Stimulated activated naive CD8-positive, alpha-beta T cell treated with anti-CD3 and anti-CD28 coated beads, Interleukin-15, Interleukin-2, amounts not matched to agents 100 ng/mL and 50 ng/mL, for 24 hours (primary cell): ENCODE data around the gene LOXL3.

Experiments used
- H3K27ac Mint-ChIP-seq: one replicate; pipeline ENCODE4 v1.8.0; 2021; ENCODE audit warnings: mild to moderate bottlenecking, mixed read lengths
- H3K27me3 Mint-ChIP-seq: one replicate; pipeline ENCODE4 v1.8.0; 2021; ENCODE audit warnings: mixed read lengths
- H3K36me3 Mint-ChIP-seq: one replicate; pipeline ENCODE4 v1.8.0; 2021; ENCODE audit warnings: low read depth, mixed read lengths
- H3K4me1 Mint-ChIP-seq: one replicate; pipeline ENCODE4 v1.8.0; 2021; ENCODE audit warnings: low read depth, mixed read lengths
- H3K4me3 Mint-ChIP-seq: one replicate; pipeline ENCODE4 v1.8.0; 2021; ENCODE audit warnings: mild to moderate bottlenecking, mixed read lengths
- H3K9me3 Mint-ChIP-seq: one replicate; pipeline ENCODE4 v1.8.0; 2021; ENCODE audit warnings: mixed read lengths

The LOXL3 gene

DNA sequence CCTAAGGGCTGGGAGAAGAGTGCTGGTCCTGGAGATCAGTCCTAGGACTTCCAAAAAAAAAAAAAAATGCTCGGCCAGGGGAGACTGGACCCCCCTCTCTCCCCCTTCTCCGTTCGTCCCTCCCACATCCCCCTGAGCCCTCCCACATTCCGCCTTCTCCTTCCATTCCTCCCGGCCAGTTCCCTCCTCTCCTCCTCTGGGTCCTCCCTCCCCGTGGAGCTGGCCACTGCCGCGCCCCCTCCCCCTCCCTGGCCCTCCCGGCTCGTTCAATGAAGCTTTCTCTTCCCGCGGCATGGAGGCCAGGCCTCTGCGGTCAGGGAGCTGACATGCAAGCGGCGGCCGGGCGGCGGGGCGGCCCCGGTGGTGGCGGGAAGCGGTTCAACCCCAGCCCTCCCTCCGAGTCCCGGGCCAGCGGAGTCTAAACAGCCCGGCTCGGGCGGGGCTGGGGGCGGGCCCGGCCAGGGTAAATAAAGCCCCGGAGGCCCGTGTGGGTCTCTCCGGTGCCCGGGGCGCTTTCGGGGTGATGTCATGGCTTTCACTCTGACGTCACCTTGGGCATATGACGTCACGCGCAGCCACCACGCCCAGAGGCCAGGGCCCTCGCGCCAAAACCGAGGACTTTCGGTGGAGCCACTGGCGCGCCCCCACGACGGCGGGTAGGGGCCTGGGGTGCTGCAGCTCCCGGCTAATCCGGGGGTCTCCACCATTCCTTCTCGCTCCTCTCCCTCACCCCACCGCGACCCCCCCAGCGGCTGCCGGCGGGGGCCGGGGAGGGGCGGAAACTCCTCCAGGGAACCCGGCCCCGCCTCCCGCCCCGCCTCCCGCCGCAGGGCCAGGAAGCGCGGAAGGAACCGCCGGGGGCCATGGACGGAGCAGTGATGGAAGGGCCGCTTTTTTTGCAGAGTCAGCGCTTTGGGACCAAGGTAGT, at the start of gene LOXL3, which contains the start of gene DOK1:
TSS of gene LOXL3 (minus strand) at position 51 of the 928 bp plus-strand sequence. CDS start 1,308 bp downstream, outside the sequence.
TSS of gene DOK1 (plus strand) at position 829 of the 928 bp plus-strand sequence. CDS start at position 864, 35 bp downstream.
- Mint-ChIP-seq H3K4me3 (peak within 1 kb of the TSS; percentile 94), H3K36me3 (no peaks in the 10 kb centered on the region), H3K9me3 (no peaks in the 10 kb centered on the region), H3K27ac (peak within 1 kb of the TSS; percentile 85), H3K4me1 (peaks cover 19% of the 10 kb centered on the region), H3K27me3 (peaks cover 25% of the 10 kb centered on the region)

- Mint-ChIP-seq H3K4me1 (peaks cover 3% of the 10 kb centered on the region), H3K4me3 (no peak overlapping the region), H3K9me3 (no peaks in the 10 kb centered on the region), H3K27me3 (peaks cover 35% of the 10 kb centered on the region), H3K27ac (no peak overlapping the region), H3K36me3 (no peaks in the 10 kb centered on the region)
Observed at GRCh38 chr2:74602586-74603281, 49.0 kb upstream of the LOXL3 start.

DNA sequence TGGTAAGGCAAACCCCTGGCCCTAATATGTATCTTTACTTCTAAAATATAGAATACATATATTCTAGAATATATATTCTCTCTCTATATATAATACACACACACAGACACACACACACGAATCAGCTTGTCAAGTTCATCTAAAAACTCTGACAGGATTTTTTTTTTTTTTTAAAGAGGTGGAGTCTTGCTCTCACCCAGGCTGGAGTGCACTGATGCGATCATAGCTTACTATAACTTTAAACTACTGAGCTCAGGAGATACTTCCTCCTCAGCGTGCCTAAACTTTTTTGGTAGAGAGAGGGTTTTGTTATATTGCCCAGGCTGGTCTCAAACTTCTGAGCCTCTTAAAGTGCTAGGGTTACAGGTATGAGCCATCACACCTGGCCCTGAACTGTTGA, 45.9 kb upstream of the LOXL3 start:
- Mint-ChIP-seq H3K36me3 (no peaks in the 10 kb centered on the region), H3K27ac (no peak overlapping the region), H3K9me3 (no peaks in the 10 kb centered on the region), H3K27me3 (peaks cover 56% of the 10 kb centered on the region), H3K4me3 (no peak overlapping the region), H3K4me1 (peaks cover 3% of the 10 kb centered on the region)

GRCh38 chr2:74597410-74597809, 43.7 kb upstream of the LOXL3 start:
- H3K4me3 Mint-ChIP-seq = no peak overlapping the region
- no peaks in the 10 kb centered on the region for H3K36me3 Mint-ChIP-seq
- H3K9me3 Mint-ChIP-seq = no peaks in the 10 kb centered on the region
- H3K27ac Mint-ChIP-seq = no peak overlapping the region
- H3K27me3 Mint-ChIP-seq = peaks cover 51% of the 10 kb centered on the region
- peaks cover 5% of the 10 kb centered on the region for H3K4me1 Mint-ChIP-seq

DNA sequence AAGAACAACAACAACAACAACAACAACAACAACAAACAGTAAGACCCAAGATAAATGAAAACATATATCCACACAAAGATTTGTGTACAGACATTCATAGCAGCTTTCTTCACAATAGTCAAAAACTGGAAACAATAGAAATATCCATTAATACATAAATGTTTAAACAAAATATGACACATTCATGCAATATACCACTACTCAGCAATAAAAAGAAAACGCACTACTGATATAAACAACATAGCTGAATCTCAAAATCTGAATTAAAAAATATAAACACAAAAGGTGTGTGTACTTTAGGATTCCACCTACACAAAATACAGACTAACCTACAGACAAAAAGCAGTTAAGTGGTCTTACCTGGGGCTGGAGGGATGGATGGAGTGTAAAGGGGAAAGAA, 42.8 kb upstream of the LOXL3 start:
- peaks cover 48% of the 10 kb centered on the region for H3K27me3 Mint-ChIP-seq
- no peak overlapping the region for H3K27ac Mint-ChIP-seq
- no peaks in the 10 kb centered on the region for H3K9me3 Mint-ChIP-seq
- no peak overlapping the region for H3K4me3 Mint-ChIP-seq
- H3K36me3 Mint-ChIP-seq = no peaks in the 10 kb centered on the region
- peaks cover 5% of the 10 kb centered on the region for H3K4me1 Mint-ChIP-seq

DNA sequence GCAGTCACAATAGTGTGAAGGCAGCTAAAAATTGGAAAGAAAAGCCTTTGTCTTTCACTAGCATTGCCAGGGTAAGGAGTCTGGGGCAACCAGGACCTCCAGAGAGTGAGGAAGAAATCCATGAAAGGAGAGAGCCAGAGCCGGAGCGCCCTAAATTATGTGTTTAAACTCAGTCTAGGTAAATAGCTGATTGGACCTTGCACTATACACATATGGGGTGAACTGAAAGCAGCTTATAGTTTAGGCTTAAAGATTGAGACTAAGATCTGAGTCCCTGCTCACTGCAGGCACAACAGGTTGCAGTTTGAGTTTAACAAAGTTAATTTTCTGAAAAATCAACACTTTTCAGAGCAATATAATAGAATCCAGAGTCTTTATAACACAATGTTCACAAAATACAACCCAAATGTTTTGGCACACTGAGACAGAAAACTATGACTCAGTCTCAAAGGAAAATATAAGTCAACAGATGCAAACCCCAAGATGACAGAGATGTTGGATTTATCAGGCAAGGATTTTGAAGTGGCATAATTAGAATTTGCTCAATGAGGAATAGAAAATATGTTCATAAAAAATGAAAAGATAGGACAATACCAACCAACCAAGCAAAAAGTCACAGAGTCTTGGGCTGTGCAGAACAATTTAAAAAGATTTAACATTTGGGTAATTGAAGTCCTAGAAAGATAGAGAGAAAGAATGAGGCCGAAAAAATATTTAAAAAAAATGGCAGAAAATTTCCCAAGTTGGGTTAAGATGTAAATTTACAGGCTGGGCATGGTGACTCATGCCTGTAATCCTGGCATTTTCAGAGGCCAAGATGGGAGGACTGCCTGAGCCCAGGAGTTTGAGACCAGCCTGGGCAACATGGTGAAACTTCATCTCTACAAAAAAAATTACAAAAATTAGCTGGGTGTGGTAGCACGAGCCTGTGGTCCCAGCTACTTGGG, 40.4 kb upstream of the LOXL3 start:
- Mint-ChIP-seq H3K4me3 (no peak overlapping the region), H3K36me3 (no peaks in the 10 kb centered on the region), H3K4me1 (peaks cover 5% of the 10 kb centered on the region), H3K9me3 (no peaks in the 10 kb centered on the region), H3K27ac (no peak overlapping the region), H3K27me3 (peaks cover 46% of the 10 kb centered on the region)

DNA sequence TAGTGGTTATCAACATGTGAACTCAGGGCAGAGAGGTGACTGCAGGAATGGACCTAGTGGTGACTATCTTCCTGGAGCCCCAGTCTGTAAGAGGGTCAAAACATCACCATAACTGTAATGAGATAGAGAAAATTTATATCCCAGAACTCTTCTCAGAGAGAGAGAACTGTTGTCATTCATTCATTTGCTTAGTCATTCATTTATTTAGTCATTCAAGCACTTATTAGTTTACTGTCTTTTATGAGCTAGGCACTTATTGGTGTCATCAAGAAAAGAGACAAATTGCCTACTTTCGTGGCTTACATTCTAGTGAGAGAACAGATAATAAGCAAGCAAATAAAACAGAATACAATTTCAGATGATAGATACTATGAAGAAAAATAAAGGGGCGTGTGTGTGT, 34.9 kb upstream of the LOXL3 start:
- Mint-ChIP-seq H3K27me3 (peaks cover 17% of the 10 kb centered on the region), H3K9me3 (no peaks in the 10 kb centered on the region), H3K4me3 (no peak overlapping the region), H3K4me1 (peaks cover 21% of the 10 kb centered on the region), H3K36me3 (no peaks in the 10 kb centered on the region), H3K27ac (no peak overlapping the region)

GRCh38 chr2:74587664-74588277, 34.0 kb upstream of the LOXL3 start:
- H3K36me3 Mint-ChIP-seq = no peaks in the 10 kb centered on the region
- H3K27ac Mint-ChIP-seq = no peak overlapping the region
- H3K4me3 Mint-ChIP-seq = no peak overlapping the region

DNA sequence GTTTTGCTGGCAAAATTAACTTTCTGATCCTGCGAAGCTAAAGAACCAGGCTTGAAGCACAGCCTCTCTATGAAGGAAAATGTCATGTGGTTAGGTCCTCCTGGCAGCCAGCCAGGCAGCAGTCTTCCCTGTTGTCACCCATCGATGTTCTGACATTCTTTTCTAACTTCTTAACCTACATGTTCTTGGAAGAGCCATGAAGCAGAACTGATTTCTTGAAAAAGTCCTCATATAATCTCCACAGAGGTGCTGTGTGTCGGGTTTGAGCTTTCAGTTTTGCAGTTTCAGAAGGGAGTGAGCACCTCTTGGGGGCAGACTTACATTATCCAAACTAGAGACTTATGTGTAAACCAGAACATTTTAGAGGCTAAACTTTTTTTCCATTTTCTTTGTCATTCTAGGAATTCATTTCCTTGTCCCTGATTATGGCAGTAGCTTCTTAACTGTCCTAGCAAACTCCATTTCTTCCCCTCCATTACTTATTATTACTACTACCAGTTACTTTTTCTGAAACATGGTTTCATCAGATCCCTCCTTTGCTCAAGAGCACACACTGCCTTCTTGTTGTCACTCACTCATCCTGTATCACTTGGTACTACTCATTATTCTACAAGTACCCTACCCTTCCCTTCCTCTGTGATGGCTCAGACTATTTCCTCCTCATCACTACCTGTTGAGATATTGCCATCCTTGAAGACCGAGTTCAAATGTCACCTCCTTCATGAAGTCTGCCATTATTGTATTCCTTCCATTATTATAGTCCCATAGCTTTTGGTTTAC, 31.9 kb upstream of the LOXL3 start:
- Mint-ChIP-seq H3K4me3 (peak overlapping the region; percentile 35), H3K4me1 (peaks cover 27% of the 10 kb centered on the region), H3K9me3 (no peaks in the 10 kb centered on the region), H3K27me3 (peaks cover 3% of the 10 kb centered on the region), H3K27ac (peak overlapping the region; percentile 31), H3K36me3 (no peaks in the 10 kb centered on the region)

More at GRCh38 chr2:74587664-74588277, 34.0 kb upstream of the LOXL3 start:
- Mint-ChIP-seq H3K9me3 (no peaks in the 10 kb centered on the region), H3K27me3 (peaks cover 11% of the 10 kb centered on the region), H3K4me1 (peaks cover 27% of the 10 kb centered on the region)

DNA sequence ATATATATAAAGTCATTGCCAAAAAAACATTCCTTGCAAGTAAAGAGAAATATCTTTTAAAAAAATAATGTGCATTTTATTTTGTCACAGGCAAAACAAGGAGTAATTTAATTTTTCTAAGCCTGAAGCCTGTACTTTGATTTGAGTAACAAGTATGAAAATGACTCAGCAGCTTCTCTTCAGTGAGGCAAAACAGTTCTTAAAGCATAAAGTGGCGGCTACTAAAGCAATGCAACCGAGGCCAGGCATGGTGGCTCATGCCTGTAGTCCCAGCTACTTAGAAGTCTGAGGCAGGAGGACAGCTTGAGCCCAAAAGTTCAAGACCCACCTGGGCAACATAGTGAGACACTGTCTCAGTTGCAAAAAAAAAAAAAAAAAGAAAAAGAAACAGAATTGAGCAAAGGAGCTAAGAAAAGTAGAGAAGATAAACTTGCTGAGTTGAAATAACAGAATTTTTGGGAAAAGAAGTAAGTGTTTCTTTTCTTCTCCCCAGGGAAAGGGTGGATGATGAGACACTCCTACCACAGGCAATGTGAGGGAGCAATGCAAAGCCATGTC, 30.4 kb upstream of the LOXL3 start:
- peaks cover 3% of the 10 kb centered on the region for H3K27me3 Mint-ChIP-seq
- H3K27ac Mint-ChIP-seq = no peak overlapping the region
- H3K4me1 Mint-ChIP-seq = peaks cover 27% of the 10 kb centered on the region
- H3K36me3 Mint-ChIP-seq = no peaks in the 10 kb centered on the region
- H3K4me3 Mint-ChIP-seq = no peak overlapping the region
- no peaks in the 10 kb centered on the region for H3K9me3 Mint-ChIP-seq

GRCh38 chr2:74583504-74583903, 29.8 kb upstream of the LOXL3 start:
- H3K27me3 Mint-ChIP-seq = peaks cover 3% of the 10 kb centered on the region
- H3K4me1 Mint-ChIP-seq = peaks cover 27% of the 10 kb centered on the region
- no peak overlapping the region for H3K27ac Mint-ChIP-seq
- H3K9me3 Mint-ChIP-seq = no peaks in the 10 kb centered on the region
- H3K4me3 Mint-ChIP-seq = no peak overlapping the region
- no peaks in the 10 kb centered on the region for H3K36me3 Mint-ChIP-seq

GRCh38 chr2:74582184-74582583, 28.4 kb upstream of the LOXL3 start:
- H3K27ac Mint-ChIP-seq = no peak overlapping the region
- H3K4me3 Mint-ChIP-seq = no peak overlapping the region
- H3K4me1 Mint-ChIP-seq = peaks cover 34% of the 10 kb centered on the region
- no peaks in the 10 kb centered on the region for H3K36me3 Mint-ChIP-seq
- peaks cover 3% of the 10 kb centered on the region for H3K27me3 Mint-ChIP-seq
- no peaks in the 10 kb centered on the region for H3K9me3 Mint-ChIP-seq

GRCh38 chr2:74581463-74581862, 27.7 kb upstream of the LOXL3 start:
- Mint-ChIP-seq H3K36me3 (no peaks in the 10 kb centered on the region), H3K9me3 (no peaks in the 10 kb centered on the region), H3K27me3 (peaks cover 3% of the 10 kb centered on the region), H3K27ac (no peak overlapping the region), H3K4me3 (no peak overlapping the region), H3K4me1 (peaks cover 35% of the 10 kb centered on the region)
